B cell (primary cell): ENCODE data around the gene EGLN3. TPM values are rescaled to one million over a fixed set of nuclear protein-coding genes. Genes with fewer than 3 reads are reported as not detected.

Experiments
- ATAC-seq: fragments of 200-7000 bp; cut with Tn5 transposase; one replicate; pipeline ENCODE4 v1.10.0; 2021; ENCODE audit warnings: low read depth, mild to moderate bottlenecking, moderate number of reproducible peaks, moderate library complexity
- CTCF ChIA-PET: fragments of 350-600 bp; sonication (Branson Sonifier 250); formaldehyde crosslinking; loops from one replicate; lab custom pipeline; 2021; ENCODE audit warnings: antibody characterized with exemption, inconsistent platforms; lab: Charles Lee
- POLR2A ChIA-PET: fragments of 350-600 bp; sonication (Branson Sonifier 250); formaldehyde crosslinking; loops from one replicate; lab custom pipeline; 2021; ENCODE audit warnings: antibody characterized with exemption; lab: Charles Lee
- DNase-seq: peaks from one replicate; pipeline ENCODE4 v3.0.0; 2013
- H2AFZ ChIP-seq: 2 replicates; pipeline ENCODE4 v1.6.1; 2012; ENCODE audit warnings: mild to moderate bottlenecking, low read depth, low read length; ENCODE audit not compliant: insufficient read depth, poor library complexity, severe bottlenecking
- H3K27ac ChIP-seq, 2 donors: 1 replicate in 1 of 2; 2 replicates in 1 of 2; pipeline ENCODE4 v1.5.1; 2012 to 2013; ENCODE audit warnings: low read length in 2 of 2, mild to moderate bottlenecking in 2 of 2, moderate library complexity in 1 of 2
- H3K27me3 ChIP-seq, 4 experiments: fragments of 200-600 bp in 1 of 4; sonication (generic) in 1 of 4; replicated peaks in 1 of 4; 1 replicate in 2 of 4; 2 replicates in 2 of 4; pipeline versions ENCODE4 v1.6.1 to v1.7.0; 2013 to 2016; ENCODE audit warnings: low read length in 3 of 4, mild to moderate bottlenecking in 2 of 4, mixed read lengths in 1 of 4, moderate library complexity in 1 of 4; ENCODE audit not compliant: insufficient read depth in 4 of 4, control insufficient read depth in 3 of 4; ENCODE audit errors: control extremely low read depth in 1 of 4
- H3K36me3 ChIP-seq, 2 experiments: replicated peaks in 1 of 2; 1 replicate in 1 of 2; 2 replicates in 1 of 2; pipeline versions ENCODE4 v1.6.1 to v1.7.1; 2013; ENCODE audit warnings: low read length in 1 of 2; ENCODE audit not compliant: insufficient read depth in 2 of 2, control insufficient read depth in 1 of 2; ENCODE audit errors: control extremely low read depth in 1 of 2, extremely low read depth in 1 of 2
- H3K4me1 ChIP-seq, 2 donors: fragments of 200-600 bp in 1 of 2; sonication (generic) in 1 of 2; 1 replicate in 1 of 2; 2 replicates in 1 of 2; pipeline versions ENCODE4 v1.5.1 to v1.6.1; 2013 to 2017; ENCODE audit warnings: low read length in 2 of 2; ENCODE audit not compliant: control insufficient read depth in 2 of 2, insufficient read depth in 2 of 2
- H3K4me2 ChIP-seq: replicated peaks from 2 replicates; pipeline ENCODE3; 2012; ENCODE audit warnings: mild to moderate bottlenecking, low read depth, low read length; ENCODE audit not compliant: poor library complexity, severe bottlenecking
- H3K4me3 ChIP-seq, 5 experiments: fragments of 200-600 bp in 1 of 5; sonication (generic) in 1 of 5; 1 replicate in 3 of 5; 2 replicates in 2 of 5; pipeline versions ENCODE4 v1.5.1 to v1.7.0; 2011 to 2016; ENCODE audit warnings: low read length in 4 of 5, mild to moderate bottlenecking in 4 of 5, low read depth in 2 of 5, control low read depth in 1 of 5, moderate library complexity in 1 of 5; ENCODE audit not compliant: insufficient read depth in 1 of 5; ENCODE audit errors: control extremely low read depth in 1 of 5, extremely low read depth in 1 of 5
- H3K79me2 ChIP-seq: fragments of 200-600 bp; sonication (generic); one replicate; pipeline ENCODE4 v1.6.0; 2016; ENCODE audit warnings: low read length; ENCODE audit not compliant: control insufficient read depth, insufficient read depth
- H3K9ac ChIP-seq: fragments of 200-600 bp; sonication (generic); 2 replicates; pipeline ENCODE4 v1.6.1; 2017; ENCODE audit warnings: mild to moderate bottlenecking, low read length, moderate library complexity
- H3K9me3 ChIP-seq, 3 donors: one replicate each; pipeline versions ENCODE4 v1.6.1 to v1.7.1; 2013; ENCODE audit warnings: low read length in 2 of 3; ENCODE audit not compliant: control insufficient read depth in 2 of 3, insufficient read depth in 1 of 3; ENCODE audit errors: control extremely low read depth in 1 of 3
- H4K20me1 ChIP-seq: 2 replicates; pipeline ENCODE4 v1.6.0; 2012; ENCODE audit warnings: mild to moderate bottlenecking, low read length; ENCODE audit not compliant: insufficient read depth, control insufficient read depth, poor library complexity, severe bottlenecking
- H3K27ac Mint-ChIP-seq: one replicate; pipeline ENCODE4 v1.8.0; 2021; ENCODE audit warnings: mixed read lengths
- H3K27me3 Mint-ChIP-seq: one replicate; pipeline ENCODE4 v1.8.0; 2021; ENCODE audit warnings: mixed read lengths
- H3K4me1 Mint-ChIP-seq: one replicate; pipeline ENCODE4 v1.8.0; 2021; ENCODE audit warnings: mixed read lengths
- H3K4me3 Mint-ChIP-seq: one replicate; pipeline ENCODE4 v1.8.0; 2021; ENCODE audit warnings: mixed read lengths
- H3K9me3 Mint-ChIP-seq: one replicate; pipeline ENCODE4 v1.8.0; 2022; ENCODE audit warnings: mixed read lengths; ENCODE audit not compliant: insufficient read depth
- CTCF ChIP-seq: fragments of 200-600 bp; IDR thresholded peaks from one replicate; pipeline ENCODE4 v1.8.0; 2022; ENCODE audit warnings: antibody characterized with exemption, mild to moderate bottlenecking
- EZH2 ChIP-seq: IDR thresholded peaks from 2 replicates; pipeline ENCODE4 v1.6.1; 2012; ENCODE audit warnings: borderline replicate concordance, low read depth, mild to moderate bottlenecking, moderate library complexity, low read length; ENCODE audit not compliant: insufficient read depth, poor library complexity, severe bottlenecking
- WGBS: methylation state at CpG from one replicate; pipeline ENCODE4 v1.1.5; 2013; ENCODE audit warnings: missing lambda C conversion rate; ENCODE audit not compliant: insufficient coverage; 5-methylcytosine and 5-hydroxymethylcytosine counted together
- intact Hi-C: fragments of 100-400 bp; cut with micrococcal nuclease; formaldehyde crosslinking; loops from one replicate; pipeline ENCODE4 v1.10.0; 2022
- polyA plus RNA-seq: library from polyadenylated mRNA; depleted of rRNA; stranded (reverse); fragments of >200 nt; gene quantifications from 2 replicates; pipeline ENCODE4 v1.2.3, GENCODE V29; 2012
- total RNA-seq, 2 donors: library from RNA; stranded (reverse); fragments of 120-200 nt in 1 of 2; gene quantifications; 1 replicate in 1 of 2; 2 replicates in 1 of 2; pipeline versions ENCODE4 v1.2.3 to v1.2.4, GENCODE V29; 2013 to 2022

EGLN3 gene
- total and polyA plus RNA-seq, 2 donors (not counting 1 experiment from before 2014, with no cell fraction given), result 0.69 to 1.7 TPM

DNA sequence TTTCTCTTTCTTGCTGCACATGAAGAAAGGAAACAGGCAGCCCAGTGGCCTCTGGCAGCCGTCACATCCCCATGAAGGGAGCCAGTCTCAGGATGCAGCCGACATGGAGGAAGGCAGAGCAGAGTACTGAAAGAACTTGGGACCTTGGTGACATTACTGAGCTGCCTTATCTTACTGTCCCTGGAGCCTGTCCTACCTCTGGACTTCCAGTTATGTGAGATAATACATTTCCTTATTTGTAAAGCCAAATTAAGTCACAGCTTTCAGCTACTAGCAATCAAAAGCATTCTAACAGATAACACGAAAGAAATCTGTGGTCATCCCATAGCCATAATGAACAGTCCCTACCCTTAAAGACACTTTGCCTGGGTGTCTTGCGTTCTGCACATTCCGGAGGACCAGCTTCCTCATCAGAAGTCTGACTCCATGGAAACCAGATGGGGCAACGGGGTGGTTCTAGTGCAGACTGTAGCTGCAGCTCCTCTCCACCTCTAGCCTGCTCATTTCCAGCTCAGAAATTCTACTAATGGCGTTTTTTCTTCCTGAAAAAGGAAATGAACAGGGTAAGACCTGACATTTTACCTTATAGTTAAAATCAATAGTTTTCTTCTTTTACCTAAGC, 7.8 kb upstream of the EGLN3 start:
- POLR2A ChIA-PET, result no interaction called here
- Histone ChIP-seq H3K79me2 (no peaks in the 10 kb centered on the region), H4K20me1 (no peaks in the 10 kb centered on the region), H2AFZ (no peak overlapping the region), H3K27ac (no peak overlapping the region), H3K4me2 (no peak overlapping the region), H3K9me3 (peaks cover 0 to 4% (median 0%) of the 10 kb centered on the region in 3 donors), H3K4me3 (no peak overlapping the region), H3K27me3 (peaks cover 0 to 5% (median 0%) of the 10 kb centered on the region in 4 experiments), H3K36me3 (no peaks in the 10 kb centered on the region), H3K4me1 (no peaks in the 10 kb centered on the region), H3K9ac (no peak overlapping the region)
- intact Hi-C loops, result no loop called here
- no peak for ATAC-seq
- Mint-ChIP-seq H3K27me3 (peaks cover 25% of the 10 kb centered on the region), H3K4me3 (no peak overlapping the region), H3K9me3 (peaks cover 5% of the 10 kb centered on the region), H3K4me1 (peaks cover 4% of the 10 kb centered on the region), H3K27ac (no peak overlapping the region)
- WGBS, result 65% methylated on average over 6 of the region's 7 CpGs
- CTCF ChIA-PET, result no interaction called here
- DNase-seq, result no peak
- no peak for TF ChIP-seq EZH2
- TF ChIP-seq CTCF, result no peak

- Mint-ChIP-seq H3K4me3 (no peak overlapping the region), H3K27ac (no peak overlapping the region), H3K9me3 (peaks cover 5% of the 10 kb centered on the region), H3K4me1 (peaks cover 4% of the 10 kb centered on the region), H3K27me3 (peaks cover 29% of the 10 kb centered on the region)
- CTCF ChIA-PET, result no interaction called here
- no peak overlapping the region for H3K9ac ChIP-seq
- POLR2A ChIA-PET, result no interaction called here
- peaks cover 0 to 4% (median 0%) of the 10 kb centered on the region in 3 donors for H3K9me3 ChIP-seq
- TF ChIP-seq EZH2 (no peak), CTCF (no peak)
- no peaks in the 10 kb centered on the region for H3K36me3 ChIP-seq
- H3K27ac ChIP-seq, result no peak overlapping the region
- DNase-seq (no peak), ATAC-seq (no peak)
- intact Hi-C loops, result no loop called here
- no peaks in the 10 kb centered on the region for H4K20me1 ChIP-seq
- no peak overlapping the region for H3K4me3 ChIP-seq
- H3K27me3 ChIP-seq, result peaks cover 0 to 6% (median 0%) of the 10 kb centered on the region in 4 experiments
- no peaks in the 10 kb centered on the region for H3K79me2 ChIP-seq
- no peak overlapping the region for H3K4me2 ChIP-seq
- H2AFZ ChIP-seq, result no peak overlapping the region
- H3K4me1 ChIP-seq, result no peaks in the 10 kb centered on the region
- no CpG with 5 or more reads among the region's 3 CpGs for WGBS
Measured at GRCh38 chr14:33957993-33958392, 7.1 kb upstream of the EGLN3 start.
